Aorta (tissue), 5 donors: Measurements from ENCODE around the gene HEXIM2. TPM values are rescaled to one million over a fixed set of nuclear protein-coding genes. Genes with fewer than 3 reads are reported as not detected.

ENCODE experiments used
- ATAC-seq: fragments of 200-7000 bp; cut with Tn5 transposase; one replicate; pipeline ENCODE4 v1.9.1; 2022; ENCODE audit warnings: moderate library complexity; ENCODE audit not compliant: low FRiP score
- DNase-seq, 2 donors: peaks; one replicate each; pipeline ENCODE4 v3.0.0-alpha.2; 2020
- H3K27ac ChIP-seq, 2 donors: one replicate each; pipeline ENCODE4 v1.5.1; 2013; ENCODE audit warnings: low read length in 2 of 2, mild to moderate bottlenecking in 2 of 2, moderate library complexity in 2 of 2, control low read depth in 1 of 2, inconsistent platforms in 1 of 2, low read depth in 1 of 2
- H3K27me3 ChIP-seq, 2 donors: one replicate each; pipeline ENCODE4 v1.6.1; 2013; ENCODE audit warnings: control low read depth in 1 of 2, low read length in 1 of 2, mild to moderate bottlenecking in 1 of 2, moderate library complexity in 1 of 2; ENCODE audit not compliant: insufficient read depth in 2 of 2, control insufficient read depth in 1 of 2
- H3K36me3 ChIP-seq, 2 donors: one replicate each; pipeline ENCODE4 v1.6.1; 2013; ENCODE audit warnings: control low read depth in 1 of 2, low read length in 1 of 2, mild to moderate bottlenecking in 1 of 2; ENCODE audit not compliant: insufficient read depth in 2 of 2, control insufficient read depth in 1 of 2
- H3K4me1 ChIP-seq, 2 donors: one replicate each; pipeline ENCODE4 v1.6.1; 2013; ENCODE audit warnings: low read length in 2 of 2, control low read depth in 1 of 2, mild to moderate bottlenecking in 1 of 2, moderate library complexity in 1 of 2; ENCODE audit not compliant: insufficient read depth in 2 of 2, control insufficient read depth in 1 of 2
- H3K4me3 ChIP-seq, 2 donors: one replicate each; pipeline ENCODE4 v1.5.1; 2013; ENCODE audit warnings: low read length in 2 of 2, control low read depth in 1 of 2, mild to moderate bottlenecking in 1 of 2
- H3K9me3 ChIP-seq: one replicate; pipeline ENCODE4 v1.6.1; 2013; ENCODE audit warnings: mild to moderate bottlenecking, low read length; ENCODE audit not compliant: control insufficient read depth
- WGBS, 2 donors: extraction: QIAGEN DNeasy Blood & Tissue Kit; methylation state at CpG; one replicate each; pipeline ENCODE4 v1.1.7; 2013; 5-methylcytosine and 5-hydroxymethylcytosine counted together
- intact Hi-C, 2 donors: fragments of 100-400 bp; cut with DNase I; formaldehyde crosslinking; loops; one replicate each; pipeline versions ENCODE4 v1.14.2 to v1.15.0; 2022
- polyA plus RNA-seq, 2 donors: library from polyadenylated mRNA; stranded (reverse); fragments of 200-250 nt; gene quantifications; one replicate each; pipeline ENCODE4 v1.2.3, GENCODE V29; 2013
- total RNA-seq, 2 donors: library from RNA; stranded (reverse); fragmentation: NEBNext Ultra II Directional; extraction: Animal tissue kit (Norgen Biotek cat#: 25700); gene quantifications; one replicate each; pipeline ENCODE4 v1.2.1, GENCODE V29; 2021
- donor health status: healthy with polysubstance abuse.
- donor health status: Bipolar disorder and iron deficiency.
- donor health status: DM: no; HTN: no; CAD: no.
- donor health status: DM: no; HTN: no; CAD: no.
- donor health status: DM: yes; HTN: yes; CAD: no.

HEXIM2 gene
- total and polyA plus RNA-seq, 4 donors = 2.7 to 10.0 (median 5.2) TPM

- ATAC-seq (no peak), DNase-seq (no peak)
- WGBS, 2 donors = 66 to 67% methylated on average over 17 of the region's 17 CpGs
- no peaks in the 10 kb centered on the region for H3K9me3 ChIP-seq
- no peaks in the 10 kb centered on the region for H3K36me3 ChIP-seq
- H3K4me3 ChIP-seq = peak overlapping the region; percentile 96 to 98
- no peaks in the 10 kb centered on the region for H3K27me3 ChIP-seq
- H3K27ac ChIP-seq = peak overlapping the region in 1 of 2 donors; percentile 80
- intact Hi-C loops = loop anchor here (5.0 to 10.0 kb wide), 4 partner anchors 34 to 356 kb away; no protein-coding TSS in a partner anchor
- peaks cover 0 to 3% of the 10 kb centered on the region in 2 donors for H3K4me1 ChIP-seq
Observed at GRCh38 chr17:45130681-45131615, 30.7 kb upstream of the HEXIM2 start.

- Histone ChIP-seq H3K9me3 (no peaks in the 10 kb centered on the region), H3K4me3 (peak overlapping the region; percentile 96 to 98), H3K36me3 (no peaks in the 10 kb centered on the region), H3K27me3 (no peaks in the 10 kb centered on the region), H3K27ac (peak overlapping the region; percentile 78 to 80), H3K4me1 (peaks cover 0 to 3% of the 10 kb centered on the region in 2 donors)
- intact Hi-C loops = loop anchor here (2.0 to 10.0 kb wide), 6 partner anchors 33 to 357 kb away; no protein-coding TSS in a partner anchor
- WGBS, 2 donors = 5% methylated on average over 40 to 46 of the region's 46 CpGs
- DNase-seq (peak; percentile 76 to 90), ATAC-seq (no peak)
Observed at GRCh38 chr17:45131616-45132319, 29.9 kb upstream of the HEXIM2 start.

- Histone ChIP-seq H3K4me1 (peaks cover 0 to 3% of the 10 kb centered on the region in 2 donors), H3K4me3 (peak within 1 kb of the TSS; percentile 96 to 98), H3K27ac (peak within 1 kb of the TSS; percentile 83 to 95), H3K9me3 (no peaks in the 10 kb centered on the region), H3K36me3 (no peaks in the 10 kb centered on the region), H3K27me3 (no peaks in the 10 kb centered on the region)
- 1% methylated on average over 20 to 36 of the region's 36 CpGs for WGBS, 2 donors
- ATAC-seq (no peak), DNase-seq (peak in 1 of 2 donors; percentile 93)
- intact Hi-C loops = loop anchor here (2.0 to 10.0 kb wide), 6 partner anchors 33 to 357 kb away; no protein-coding TSS in a partner anchor
Observed at GRCh38 chr17:45132320-45132571, 29.4 kb upstream of the HEXIM2 start, which contains the start of gene PLCD3. PLCD3 (minus strand) TSS chr17:45132515; CDS start chr17:45132410, 105 bp downstream.

- peak overlapping the region; percentile 73 to 98 for H3K4me3 ChIP-seq
- ATAC-seq (peak; percentile 86), DNase-seq (peak; percentile 90 to 94)
- intact Hi-C loops = loop anchor here (2.0 to 10.0 kb wide), 6 partner anchors 34 to 358 kb away; no protein-coding TSS in a partner anchor
- H3K9me3 ChIP-seq = no peaks in the 10 kb centered on the region
- no peaks in the 10 kb centered on the region for H3K36me3 ChIP-seq
- 0% methylated on average over 59 to 71 of the region's 71 CpGs for WGBS, 2 donors
- H3K27me3 ChIP-seq = no peaks in the 10 kb centered on the region
- peaks cover 0 to 3% of the 10 kb centered on the region in 2 donors for H3K4me1 ChIP-seq
- H3K27ac ChIP-seq = peak overlapping the region; percentile 83 to 95
Observed at GRCh38 chr17:45132572-45133463, 28.9 kb upstream of the HEXIM2 start.

- H3K27ac ChIP-seq = peak within 1 kb of the TSS in 1 of 2 donors; percentile 76
- no peaks in the 10 kb centered on the region for H3K27me3 ChIP-seq
- peak; percentile 91 for ATAC-seq
- peak within 1 kb of the TSS; percentile 58 to 75 for H3K4me3 ChIP-seq
- peak; percentile 96 to 98 for DNase-seq
- no peaks in the 10 kb centered on the region for H3K36me3 ChIP-seq
- H3K4me1 ChIP-seq = no peaks in the 10 kb centered on the region
- 4 to 5% methylated on average over 38 to 40 of the region's 40 CpGs for WGBS, 2 donors
- no peaks in the 10 kb centered on the region for H3K9me3 ChIP-seq
- intact Hi-C loops = loop anchor here (1.0 to 10.0 kb wide), 2 partner anchors 62 to 361 kb away; no protein-coding TSS in a partner anchor
Observed at GRCh38 chr17:45135192-45135977, 26.3 kb upstream of the HEXIM2 start, which contains the start of gene ACBD4. ACBD4 (plus strand) TSS chr17:45135687; CDS start chr17:45136145, 458 bp downstream.

- DNase-seq = peak in 1 of 2 donors; percentile 79
- H3K4me1 ChIP-seq = no peaks in the 10 kb centered on the region
- intact Hi-C loops = loop anchor here (1.0 to 10.0 kb wide), 2 partner anchors 61 to 361 kb away; no protein-coding TSS in a partner anchor
- H3K9me3 ChIP-seq = no peaks in the 10 kb centered on the region
- H3K36me3 ChIP-seq = no peaks in the 10 kb centered on the region
- 31 to 32% methylated on average over 20 to 21 of the region's 21 CpGs for WGBS, 2 donors
- H3K27me3 ChIP-seq = no peaks in the 10 kb centered on the region
- ATAC-seq = no peak
- H3K27ac ChIP-seq = peak overlapping the region in 1 of 2 donors; percentile 76
- peak overlapping the region; percentile 58 to 75 for H3K4me3 ChIP-seq
Observed at GRCh38 chr17:45135978-45136791, 25.5 kb upstream of the HEXIM2 start.
